Activated naive CD4-positive, alpha-beta T cell treated with anti-CD3 and anti-CD28 coated beads for 36 hours (primary cell): Measurements from ENCODE around the gene FARP2. TPM values are rescaled to one million over a fixed set of nuclear protein-coding genes. Genes with fewer than 3 reads are reported as not detected.
A peak's percentile ranks its signal among the peaks of the same experiment; 100 is the strongest.

Experiments
- CTCF ChIA-PET: fragments of 350-600 bp; sonication (Branson Sonifier 250); formaldehyde crosslinking; loops from one replicate; lab custom pipeline; 2021; ENCODE audit warnings: antibody characterized with exemption; lab: Charles Lee
- DNase-seq: peaks from one replicate; pipeline ENCODE4 v3.0.0-alpha.2; 2020
- H3K27ac Mint-ChIP-seq: one replicate; pipeline ENCODE4 v1.8.0; 2021; ENCODE audit warnings: mild to moderate bottlenecking, mixed read lengths
- H3K27me3 Mint-ChIP-seq: one replicate; pipeline ENCODE4 v1.8.0; 2021; ENCODE audit warnings: low read depth, mixed read lengths
- H3K36me3 Mint-ChIP-seq: one replicate; pipeline ENCODE4 v1.8.0; 2021; ENCODE audit warnings: low read depth, mixed read lengths
- H3K4me1 Mint-ChIP-seq: one replicate; pipeline ENCODE4 v1.8.0; 2021; ENCODE audit warnings: low read depth, mixed read lengths
- H3K4me3 Mint-ChIP-seq: one replicate; pipeline ENCODE4 v1.8.0; 2021; ENCODE audit warnings: mild to moderate bottlenecking, moderate library complexity, mixed read lengths
- H3K9me3 Mint-ChIP-seq: one replicate; pipeline ENCODE4 v1.8.0; 2021; ENCODE audit warnings: mixed read lengths
- intact Hi-C: fragments of 100-400 bp; cut with micrococcal nuclease; formaldehyde crosslinking; loops from one replicate; pipeline ENCODE4 v1.15.1; 2023
- total RNA-seq, 2 experiments: library from RNA; stranded (reverse); gene quantifications; one replicate each; pipeline ENCODE4 v1.2.3, GENCODE V29; 2021

Gene FARP2
- total RNA-seq, 2 experiments from 2014 or later, result 19.5 to 19.6 TPM

- CTCF ChIA-PET, result no interaction called here
- H3K36me3 Mint-ChIP-seq, result peaks cover 25% of the 10 kb centered on the region
- no peaks in the 10 kb centered on the region for H3K9me3 Mint-ChIP-seq
- H3K4me3 Mint-ChIP-seq, result no peak overlapping the region
- H3K4me1 Mint-ChIP-seq, result peaks cover 50% of the 10 kb centered on the region
- no peak overlapping the region for H3K27ac Mint-ChIP-seq
- no peak for DNase-seq
- intact Hi-C loops, result no loop called here
- H3K27me3 Mint-ChIP-seq, result no peaks in the 10 kb centered on the region
Measured at GRCh38 chr2:241334813-241335212, 21.3 kb upstream of the FARP2 start.

DNA sequence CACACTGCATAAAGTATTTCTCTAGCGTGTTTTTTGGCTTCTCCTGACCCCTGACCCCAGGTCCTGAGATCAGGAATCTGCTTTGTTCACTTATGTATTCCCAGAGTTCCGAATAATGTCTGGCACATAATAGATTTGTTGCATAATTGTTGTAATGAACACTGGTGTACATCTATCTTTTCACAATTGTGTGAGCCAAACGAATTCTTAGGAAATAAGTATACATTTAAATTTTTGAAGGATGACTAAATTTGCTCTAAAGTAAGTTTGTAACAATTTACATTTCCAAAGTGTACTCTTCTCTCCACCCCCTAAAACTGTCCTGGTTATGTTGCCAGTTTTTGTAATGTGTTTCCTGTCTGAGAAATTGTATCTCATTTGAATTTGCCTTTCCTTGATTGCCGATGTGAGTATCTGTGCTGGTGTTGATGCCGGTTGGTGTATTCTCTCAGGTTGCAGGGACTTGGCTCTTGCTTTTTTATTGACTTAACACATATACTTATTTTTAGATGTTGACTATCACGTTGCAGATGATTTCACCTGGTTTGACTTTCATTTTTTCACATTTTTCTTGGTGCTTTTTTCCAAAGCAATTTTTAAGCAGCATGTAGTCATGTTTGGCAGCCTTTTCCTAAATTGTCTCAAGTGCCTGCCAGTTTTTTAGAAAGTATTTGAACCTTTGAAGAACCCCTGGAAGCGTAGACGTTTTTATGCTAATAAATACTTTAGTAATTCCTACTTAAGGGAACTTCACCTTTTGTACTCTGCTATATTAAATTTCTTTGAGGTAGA, 16.1 kb upstream of the FARP2 start:
- CTCF ChIA-PET, result interaction anchor here (0.6 kb wide), 1 partner anchor 49 kb away, joined by 4 read pairs; no protein-coding TSS in a partner anchor
- Mint-ChIP-seq H3K4me1 (peaks cover 44% of the 10 kb centered on the region), H3K9me3 (no peaks in the 10 kb centered on the region), H3K27ac (peak overlapping the region; percentile 80), H3K4me3 (no peak overlapping the region), H3K36me3 (peaks cover 48% of the 10 kb centered on the region), H3K27me3 (no peaks in the 10 kb centered on the region)
- intact Hi-C loops, result no loop called here
- DNase-seq, result no peak

- Mint-ChIP-seq H3K36me3 (peaks cover 49% of the 10 kb centered on the region), H3K4me1 (peaks cover 38% of the 10 kb centered on the region), H3K9me3 (no peaks in the 10 kb centered on the region), H3K4me3 (no peak overlapping the region), H3K27ac (peak overlapping the region; percentile 80), H3K27me3 (no peaks in the 10 kb centered on the region)
- intact Hi-C loops, result no loop called here
- CTCF ChIA-PET, result no interaction called here
- peak; percentile 55 for DNase-seq
Measured at GRCh38 chr2:241340631-241341163, 15.4 kb upstream of the FARP2 start.

GRCh38 chr2:241344925-241345651, 11.0 kb upstream of the FARP2 start:
- DNase-seq, result no peak
- CTCF ChIA-PET, result interaction anchor here (0.6 kb wide), 1 partner anchor 30 kb away, joined by 5 read pairs; no protein-coding TSS in a partner anchor
- peaks cover 50% of the 10 kb centered on the region for H3K36me3 Mint-ChIP-seq
- H3K27ac Mint-ChIP-seq, result no peak overlapping the region
- intact Hi-C loops, result no loop called here
- no peaks in the 10 kb centered on the region for H3K27me3 Mint-ChIP-seq
- no peak overlapping the region for H3K4me3 Mint-ChIP-seq
- H3K9me3 Mint-ChIP-seq, result no peaks in the 10 kb centered on the region
- peaks cover 16% of the 10 kb centered on the region for H3K4me1 Mint-ChIP-seq

GRCh38 chr2:241349941-241350340, 6.1 kb upstream of the FARP2 start:
- Mint-ChIP-seq H3K36me3 (peaks cover 43% of the 10 kb centered on the region), H3K27ac (no peak overlapping the region), H3K4me1 (peaks cover 8% of the 10 kb centered on the region), H3K9me3 (no peaks in the 10 kb centered on the region), H3K27me3 (no peaks in the 10 kb centered on the region), H3K4me3 (no peak overlapping the region)
- intact Hi-C loops, result no loop called here
- no peak for DNase-seq
- CTCF ChIA-PET, result no interaction called here

GRCh38 chr2:241350530-241350877, 5.6 kb upstream of the FARP2 start:
- Mint-ChIP-seq H3K4me3 (no peak overlapping the region), H3K27me3 (no peaks in the 10 kb centered on the region), H3K36me3 (peaks cover 44% of the 10 kb centered on the region), H3K9me3 (no peaks in the 10 kb centered on the region), H3K4me1 (peaks cover 8% of the 10 kb centered on the region), H3K27ac (peak overlapping the region; percentile 72)
- intact Hi-C loops, result no loop called here
- CTCF ChIA-PET, result no interaction called here
- no peak for DNase-seq

- H3K4me3 Mint-ChIP-seq, result no peak overlapping the region
- intact Hi-C loops, result no loop called here
Measured at GRCh38 chr2:241350878-241351639, 5.0 kb upstream of the FARP2 start.

GRCh38 chr2:241351640-241352031, 4.4 kb upstream of the FARP2 start:
- CTCF ChIA-PET, result no interaction called here
- no peak overlapping the region for H3K27ac Mint-ChIP-seq
- peaks cover 8% of the 10 kb centered on the region for H3K4me1 Mint-ChIP-seq
- H3K9me3 Mint-ChIP-seq, result no peaks in the 10 kb centered on the region
- H3K36me3 Mint-ChIP-seq, result peaks cover 40% of the 10 kb centered on the region
- H3K27me3 Mint-ChIP-seq, result no peaks in the 10 kb centered on the region
- intact Hi-C loops, result no loop called here
- DNase-seq, result no peak
- no peak overlapping the region for H3K4me3 Mint-ChIP-seq

More at GRCh38 chr2:241350878-241351639, 5.0 kb upstream of the FARP2 start:
- H3K4me1 Mint-ChIP-seq, result peaks cover 8% of the 10 kb centered on the region
- no peak for DNase-seq
- H3K27ac Mint-ChIP-seq, result peak overlapping the region; percentile 72
- no peaks in the 10 kb centered on the region for H3K9me3 Mint-ChIP-seq
- H3K36me3 Mint-ChIP-seq, result peaks cover 40% of the 10 kb centered on the region
- CTCF ChIA-PET, result no interaction called here
- H3K27me3 Mint-ChIP-seq, result no peaks in the 10 kb centered on the region

- Mint-ChIP-seq H3K4me1 (peaks cover 11% of the 10 kb centered on the region), H3K27me3 (no peaks in the 10 kb centered on the region), H3K4me3 (no peak overlapping the region), H3K36me3 (peaks cover 38% of the 10 kb centered on the region), H3K9me3 (no peaks in the 10 kb centered on the region), H3K27ac (no peak overlapping the region)
- DNase-seq, result no peak
- CTCF ChIA-PET, result no interaction called here
- intact Hi-C loops, result no loop called here
Measured at GRCh38 chr2:241352227-241352626, 3.9 kb upstream of the FARP2 start.

GRCh38 chr2:241354668-241355658, 1.1 kb upstream of the FARP2 start:
- no peaks in the 10 kb centered on the region for H3K27me3 Mint-ChIP-seq
- CTCF ChIA-PET, result no interaction called here
- intact Hi-C loops, result loop anchor here (5.0 kb wide), 2 partner anchors 332 to 788 kb away; partner anchors contain the start of genes DTYMK and RNPEPL1
- peak; percentile 52 for DNase-seq
- no peaks in the 10 kb centered on the region for H3K9me3 Mint-ChIP-seq
- peaks cover 28% of the 10 kb centered on the region for H3K36me3 Mint-ChIP-seq
- peak overlapping the region; percentile 12 for H3K27ac Mint-ChIP-seq
- peaks cover 26% of the 10 kb centered on the region for H3K4me1 Mint-ChIP-seq
- H3K4me3 Mint-ChIP-seq, result peak overlapping the region; percentile 35

GRCh38 chr2:241356871-241357260, 781 bp downstream of the FARP2 start:
- Mint-ChIP-seq H3K4me3 (peak overlapping the region; percentile 78), H3K27ac (no peak overlapping the region), H3K36me3 (peaks cover 17% of the 10 kb centered on the region), H3K9me3 (no peaks in the 10 kb centered on the region), H3K4me1 (peaks cover 27% of the 10 kb centered on the region), H3K27me3 (no peaks in the 10 kb centered on the region)
- DNase-seq, result no peak
- CTCF ChIA-PET, result no interaction called here
- intact Hi-C loops, result loop anchor here (1.0 to 5.0 kb wide), 7 partner anchors 42 to 790 kb away; partner anchors contain the start of genes DTYMK, HDLBP, ING5 and PPP1R7
